ENCODE results near the gene ZMAT3.
"Not testable (repeated sequence)": the region's sequence is repeated elsewhere in the genome, so short reads cannot be mapped to it uniquely, and the experiment has no call there.

The ZMAT3 gene

DNA sequence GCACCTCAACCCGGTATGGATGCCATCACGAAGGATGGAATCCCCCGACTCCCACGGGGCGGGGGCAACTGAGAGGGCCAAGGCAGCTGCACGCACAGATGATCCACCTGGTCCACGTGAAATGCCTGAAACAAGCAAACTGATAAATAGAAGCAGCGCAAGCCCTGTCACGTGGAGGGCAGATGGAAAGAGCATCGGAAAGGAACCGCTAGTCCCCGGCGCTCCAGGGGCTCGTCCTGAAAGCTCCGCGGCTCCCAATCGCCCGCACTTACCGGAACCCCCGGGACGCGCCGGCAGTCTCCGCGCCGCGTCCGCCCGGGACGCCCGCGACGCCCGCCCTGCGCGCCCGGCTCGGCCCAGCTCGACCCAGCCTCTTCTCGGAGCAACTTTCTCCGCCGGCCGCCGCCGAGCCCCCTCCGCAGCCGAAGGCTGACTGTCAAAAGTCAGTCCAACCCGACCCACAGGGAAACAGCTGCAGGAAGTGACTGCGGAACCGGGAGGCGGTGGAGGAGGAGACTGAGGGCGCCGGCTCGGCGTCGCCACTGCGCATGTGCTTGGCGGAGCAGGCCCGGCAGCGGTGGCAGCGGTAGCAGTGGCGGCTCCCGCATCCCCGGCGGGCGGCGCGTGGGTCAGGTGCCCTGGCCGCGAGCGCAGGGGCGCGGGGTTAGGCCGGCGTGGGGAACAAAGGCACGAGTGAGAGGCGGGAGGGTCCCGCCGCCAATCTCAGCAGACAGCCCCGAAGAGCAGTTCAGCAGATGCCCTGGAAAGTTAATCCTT, at the start of gene ZMAT3:
ZMAT3 (minus strand) TSS at position 487 of the 777 bp plus-strand sequence. CDS start 4,057 bp downstream, outside the sequence.
- TF ChIP-seq, protein P1, sequence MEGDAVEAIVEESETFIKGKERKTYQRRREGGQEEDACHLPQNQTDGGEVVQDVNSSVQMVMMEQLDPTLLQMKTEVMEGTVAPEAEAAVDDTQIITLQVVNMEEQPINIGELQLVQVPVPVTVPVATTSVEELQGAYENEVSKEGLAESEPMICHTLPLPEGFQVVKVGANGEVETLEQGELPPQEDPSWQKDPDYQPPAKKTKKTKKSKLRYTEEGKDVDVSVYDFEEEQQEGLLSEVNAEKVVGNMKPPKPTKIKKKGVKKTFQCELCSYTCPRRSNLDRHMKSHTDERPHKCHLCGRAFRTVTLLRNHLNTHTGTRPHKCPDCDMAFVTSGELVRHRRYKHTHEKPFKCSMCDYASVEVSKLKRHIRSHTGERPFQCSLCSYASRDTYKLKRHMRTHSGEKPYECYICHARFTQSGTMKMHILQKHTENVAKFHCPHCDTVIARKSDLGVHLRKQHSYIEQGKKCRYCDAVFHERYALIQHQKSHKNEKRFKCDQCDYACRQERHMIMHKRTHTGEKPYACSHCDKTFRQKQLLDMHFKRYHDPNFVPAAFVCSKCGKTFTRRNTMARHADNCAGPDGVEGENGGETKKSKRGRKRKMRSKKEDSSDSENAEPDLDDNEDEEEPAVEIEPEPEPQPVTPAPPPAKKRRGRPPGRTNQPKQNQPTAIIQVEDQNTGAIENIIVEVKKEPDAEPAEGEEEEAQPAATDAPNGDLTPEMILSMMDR (IDR thresholded peaks at IDR 0.05; ENCODE audit: control insufficient read depth, insufficient read depth, low read depth, low read length, missing control alignments): no peak
- H3K4me3 ChIP-seq (ENCODE audit: control insufficient read depth, low read depth, low read length): peak within 1 kb of the TSS; percentile 66
- peak; percentile 37 for DNase-seq (ENCODE audit: low read depth)

- DNase-seq (ENCODE audit: low read depth): no peak
- H3K4me3 ChIP-seq (ENCODE audit: control insufficient read depth, low read depth, low read length): no peak overlapping the region
- TF ChIP-seq, protein P1 (IDR thresholded peaks at IDR 0.05; ENCODE audit: control insufficient read depth, insufficient read depth, low read depth, low read length, missing control alignments): no peak
Observed at GRCh38 chr3:179116816-179117215, 45.2 kb upstream of the ZMAT3 start.

- peak; percentile 34 for DNase-seq (ENCODE audit: low read depth)
Observed at GRCh38 chr3:179115444-179115843, 43.8 kb upstream of the ZMAT3 start.

GRCh38 chr3:179113903-179114302, 42.3 kb upstream of the ZMAT3 start:
- TF ChIP-seq, protein P1 (IDR thresholded peaks at IDR 0.05; ENCODE audit: control insufficient read depth, insufficient read depth, low read depth, low read length, missing control alignments): no peak
- no peak overlapping the region for H3K4me3 ChIP-seq (ENCODE audit: control insufficient read depth, low read depth, low read length)
- no peak for DNase-seq (ENCODE audit: low read depth)

More at GRCh38 chr3:179115444-179115843, 43.8 kb upstream of the ZMAT3 start:
- H3K4me3 ChIP-seq (ENCODE audit: control insufficient read depth, low read depth, low read length): not testable (repeated sequence)

DNA sequence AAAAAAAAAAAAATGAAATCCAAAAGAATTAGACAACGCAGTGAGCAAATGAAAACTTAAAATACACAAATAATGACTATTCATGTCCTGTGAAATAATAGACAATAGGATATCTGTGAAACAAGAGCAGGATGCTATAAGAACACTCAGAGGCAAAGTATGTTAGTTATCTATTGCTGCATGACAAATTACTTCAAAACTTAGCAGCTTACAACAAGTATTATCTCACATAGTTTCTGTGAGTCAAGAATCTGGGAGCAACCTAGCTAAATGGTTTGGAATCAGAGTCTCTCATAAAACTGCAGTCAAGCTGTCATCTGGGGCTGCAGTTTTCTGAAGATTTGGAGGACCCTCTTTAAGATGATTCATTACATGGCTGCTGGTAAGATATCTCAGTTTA, 36.5 kb upstream of the ZMAT3 start:
- peak; percentile 57 for DNase-seq (ENCODE audit: low read depth)
- H3K4me3 ChIP-seq (ENCODE audit: control insufficient read depth, low read depth, low read length): no peak overlapping the region
- TF ChIP-seq, protein P1 (IDR thresholded peaks at IDR 0.05; ENCODE audit: control insufficient read depth, insufficient read depth, low read depth, low read length, missing control alignments): no peak

DNA sequence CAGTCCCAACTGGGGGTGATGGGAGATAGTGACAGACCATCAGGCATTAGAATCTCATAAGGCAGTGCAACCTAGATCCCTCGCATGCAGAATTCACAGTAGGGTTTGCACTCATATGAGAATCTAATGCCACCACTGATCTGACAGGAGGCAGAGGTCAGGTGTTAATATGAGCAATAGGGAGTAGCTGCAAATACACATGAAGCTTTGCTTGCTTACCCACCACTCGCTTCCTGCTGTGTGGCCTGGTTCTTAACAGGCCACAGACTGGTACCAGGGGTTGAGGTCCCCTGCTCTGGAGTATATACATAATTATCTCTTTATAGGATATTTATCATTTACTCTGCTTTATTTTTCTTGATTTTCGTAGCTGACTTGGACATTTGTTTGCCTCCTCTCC, 36.0 kb upstream of the ZMAT3 start:
- H3K4me3 ChIP-seq (ENCODE audit: control insufficient read depth, low read depth, low read length): no peak overlapping the region
- no peak for DNase-seq (ENCODE audit: low read depth)
- TF ChIP-seq, protein P1 (IDR thresholded peaks at IDR 0.05; ENCODE audit: control insufficient read depth, insufficient read depth, low read depth, low read length, missing control alignments): no peak

GRCh38 chr3:179105881-179106280, 34.3 kb upstream of the ZMAT3 start:
- no peak for DNase-seq (ENCODE audit: low read depth)
- no peak overlapping the region for H3K4me3 ChIP-seq (ENCODE audit: control insufficient read depth, low read depth, low read length)
- TF ChIP-seq, protein P1 (IDR thresholded peaks at IDR 0.05; ENCODE audit: control insufficient read depth, insufficient read depth, low read depth, low read length, missing control alignments): no peak

Data from AG09309 (cell line).